Measurements from ENCODE around the gene GRK1.

The GRK1 gene

GRCh38 chr13:113632706-113633484 is 34.1 kb upstream of the GRK1 start:
- DNase-seq = no peak

GRCh38 chr13:113633485-113633873 is 33.5 kb upstream of the GRK1 start:
- DNase-seq = no peak

- DNase-seq = no peak
These were observed 32.6 kb upstream of the GRK1 start for GRCh38 chr13:113634279-113635047.

GRCh38 chr13:113635048-113635420 is 32.0 kb upstream of the GRK1 start:
- no peak for DNase-seq

GRCh38 chr13:113635709-113636108 is 31.3 kb upstream of the GRK1 start:
- DNase-seq = no peak

- no peak for DNase-seq
These were observed 30.6 kb upstream of the GRK1 start for GRCh38 chr13:113636266-113636963.

- no peak for DNase-seq
These were observed 29.5 kb upstream of the GRK1 start for GRCh38 chr13:113637262-113638160.

GRCh38 chr13:113638173-113638746 is 28.8 kb upstream of the GRK1 start:
- DNase-seq = no peak

- DNase-seq = no peak
These were observed 28.2 kb upstream of the GRK1 start for GRCh38 chr13:113638806-113639205.

- DNase-seq = no peak
These were observed 27.3 kb upstream of the GRK1 start for GRCh38 chr13:113639616-113640262.

- no peak for DNase-seq
These were observed 25.6 kb upstream of the GRK1 start for GRCh38 chr13:113641426-113641825.

GRCh38 chr13:113642563-113642962 is 24.5 kb upstream of the GRK1 start:
- no peak for DNase-seq

GRCh38 chr13:113643593-113643992 is 23.4 kb upstream of the GRK1 start:
- no peak for DNase-seq

GRCh38 chr13:113644800-113645199 is 22.2 kb upstream of the GRK1 start:
- no peak for DNase-seq

GRCh38 chr13:113645329-113645728 is 21.7 kb upstream of the GRK1 start:
- DNase-seq = no peak

- DNase-seq = no peak
These were observed 20.6 kb upstream of the GRK1 start for GRCh38 chr13:113646376-113646775.

GRCh38 chr13:113646921-113647340 is 20.1 kb upstream of the GRK1 start:
- no peak for DNase-seq

GRCh38 chr13:113647351-113648215 is 19.4 kb upstream of the GRK1 start:
- DNase-seq = peak; percentile 81

GRCh38 chr13:113648216-113648610 is 18.8 kb upstream of the GRK1 start:
- DNase-seq = no peak

GRCh38 chr13:113649212-113649611 is 17.8 kb upstream of the GRK1 start:
- DNase-seq = no peak

- DNase-seq = no peak
These were observed 16.7 kb upstream of the GRK1 start for GRCh38 chr13:113650275-113650674.
